ENCODE data around the gene UBE2L5.

Gene UBE2L5

DNA sequence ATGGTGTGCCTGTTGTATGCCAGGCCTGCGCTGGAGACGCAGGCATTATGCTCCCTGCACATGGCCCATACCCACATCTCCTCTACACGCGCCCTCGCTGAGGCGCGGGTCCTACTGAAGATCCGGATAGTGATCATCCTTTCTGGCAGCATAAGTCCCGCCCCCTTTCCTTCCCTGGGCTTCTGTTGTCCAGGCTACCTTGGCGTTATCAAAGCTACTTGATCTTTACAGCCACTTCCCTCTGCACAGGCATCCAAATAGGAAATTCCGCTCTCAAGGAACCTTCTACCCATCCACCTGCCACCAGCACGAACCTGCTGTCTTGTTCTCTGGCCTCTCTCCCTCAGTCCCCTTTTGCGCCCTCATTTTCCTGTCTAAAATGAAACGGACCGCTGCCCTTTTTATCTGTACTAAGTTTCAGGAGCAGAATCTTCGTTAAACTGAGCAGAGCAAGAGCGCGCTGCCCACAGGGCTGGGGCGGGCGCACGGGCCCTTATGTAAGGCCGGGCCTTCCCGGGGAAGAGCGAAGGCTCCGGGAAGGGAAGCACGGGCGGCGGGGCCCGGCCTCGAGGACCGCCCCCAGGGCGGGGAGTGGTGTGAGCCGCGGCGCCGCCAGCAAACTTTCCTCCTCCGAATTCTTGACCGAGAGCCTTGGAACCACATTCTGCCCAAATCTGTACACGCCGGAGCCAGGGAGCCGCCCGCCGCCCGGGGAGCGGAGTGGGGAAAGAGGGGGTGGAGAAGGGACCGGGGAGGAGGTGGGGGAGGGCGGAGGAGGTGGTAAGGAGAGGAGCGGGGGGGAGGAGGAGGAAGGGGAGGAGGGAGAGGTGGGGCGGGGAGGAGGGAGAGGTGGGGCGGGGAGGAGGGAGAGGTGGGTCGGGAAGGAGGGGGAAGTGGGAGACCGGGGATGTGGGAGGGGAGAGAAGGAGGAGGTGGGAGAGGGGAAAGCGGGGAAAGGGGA is 920 bp upstream of the UBE2L5 start:
- peak overlapping the region; percentile 59 to 81 (median 75) for H3K9ac ChIP-seq
- no peaks in the 10 kb centered on the region for H3K36me3 ChIP-seq
- no peaks in the 10 kb centered on the region for H4K20me1 ChIP-seq
- H3K4me2 ChIP-seq = peak overlapping the region; percentile 73 to 94 (median 83)
- peaks cover 11 to 72% (median 42%) of the 10 kb centered on the region in 10 experiments for H3K4me1 ChIP-seq
- peak overlapping the region; percentile 57 to 78 (median 66) for H3K4me3 ChIP-seq
- TF ChIP-seq Cebpa-rat (IDR thresholded peaks at IDR 0.05) = no peak
- no peaks in the 10 kb centered on the region for H3K27me3 ChIP-seq
- peak overlapping the region; percentile 44 to 75 (median 71); a peak in 21 of 22 replicates for H3K27ac ChIP-seq
- 0 out of 22 replicates have a peak, but pooled peaks cover 0 to 4% (median 0%) of the 10 kb centered on the region in 11 experiments for H3K9me3 ChIP-seq (replicated peaks in 1 of 11)

DNA sequence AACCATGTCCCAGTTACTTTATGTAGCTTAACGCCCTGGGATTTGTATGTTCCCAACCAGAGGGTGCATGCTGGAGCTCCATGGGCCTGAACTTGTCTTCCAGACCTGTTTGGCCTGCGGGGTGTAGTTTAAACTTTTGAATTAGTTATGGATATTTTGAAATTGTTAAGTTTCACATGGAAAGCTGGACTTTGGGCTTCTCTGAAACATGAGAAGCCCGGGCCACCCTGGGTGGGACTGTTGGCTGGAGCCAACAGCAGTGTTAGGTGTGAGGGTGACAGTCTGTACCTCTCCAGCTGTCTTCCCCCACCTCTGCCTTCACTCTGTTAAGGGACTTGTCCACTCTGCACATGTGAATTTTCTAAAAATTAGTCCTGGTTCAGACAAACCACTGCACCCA is 1.6 kb downstream of the UBE2L5 start:
- Histone ChIP-seq H3K9ac (no peak overlapping the region), H3K36me3 (no peaks in the 10 kb centered on the region), H3K27me3 (no peaks in the 10 kb centered on the region), H3K4me1 (peaks cover 11 to 57% (median 34%) of the 10 kb centered on the region in 10 experiments), H3K4me2 (peak overlapping the region in 8 of 11 experiments; percentile 2 to 93 (median 83); a peak in 7 of 22 replicates), H3K9me3 (replicated peaks in 1 of 11) (peaks cover 0 to 12% (median 0%) of the 10 kb centered on the region in 11 experiments; a peak in 4 of 22 replicates), H4K20me1 (no peaks in the 10 kb centered on the region), H3K27ac (no peak overlapping the region), H3K4me3 (no peak overlapping the region)
- TF ChIP-seq Cebpa-rat (IDR thresholded peaks at IDR 0.05) = no peak

DNA sequence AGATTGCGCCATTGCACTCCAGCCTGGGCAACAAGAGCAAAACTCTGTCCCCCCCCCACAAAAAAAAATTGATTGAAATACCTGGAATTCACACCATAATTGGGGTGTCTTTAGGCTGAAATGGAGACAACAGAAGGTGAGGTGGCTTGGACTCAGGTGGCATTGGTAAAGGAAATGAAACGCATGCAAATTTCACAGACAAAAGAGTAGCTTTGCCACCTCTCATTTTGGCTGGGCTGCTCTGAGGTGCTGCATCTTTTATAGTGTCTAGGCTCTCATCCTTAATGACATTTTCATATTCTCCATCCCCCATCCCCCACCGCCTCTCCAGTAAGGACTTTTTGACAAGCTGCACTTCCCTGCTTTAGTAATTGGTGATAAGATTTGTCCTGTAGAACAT is 6.9 kb downstream of the UBE2L5 start:
- Histone ChIP-seq H3K27me3 (no peaks in the 10 kb centered on the region), H3K4me3 (no peak overlapping the region), H3K27ac (no peak overlapping the region), H3K4me2 (0 out of 22 replicates have a peak overlapping the region, but pooled peaks of 1 of the 11 experiments have one; percentile 73), H3K9ac (no peak overlapping the region), H3K36me3 (no peaks in the 10 kb centered on the region), H3K9me3 (replicated peaks in 1 of 11) (peaks cover 0 to 12% (median 0%) of the 10 kb centered on the region in 11 experiments; a peak in 4 of 22 replicates), H3K4me1 (peaks cover 21 to 32% (median 26%) of the 10 kb centered on the region in 10 experiments), H4K20me1 (no peaks in the 10 kb centered on the region)
- TF ChIP-seq Cebpa-rat (IDR thresholded peaks at IDR 0.05) = no peak

DNA sequence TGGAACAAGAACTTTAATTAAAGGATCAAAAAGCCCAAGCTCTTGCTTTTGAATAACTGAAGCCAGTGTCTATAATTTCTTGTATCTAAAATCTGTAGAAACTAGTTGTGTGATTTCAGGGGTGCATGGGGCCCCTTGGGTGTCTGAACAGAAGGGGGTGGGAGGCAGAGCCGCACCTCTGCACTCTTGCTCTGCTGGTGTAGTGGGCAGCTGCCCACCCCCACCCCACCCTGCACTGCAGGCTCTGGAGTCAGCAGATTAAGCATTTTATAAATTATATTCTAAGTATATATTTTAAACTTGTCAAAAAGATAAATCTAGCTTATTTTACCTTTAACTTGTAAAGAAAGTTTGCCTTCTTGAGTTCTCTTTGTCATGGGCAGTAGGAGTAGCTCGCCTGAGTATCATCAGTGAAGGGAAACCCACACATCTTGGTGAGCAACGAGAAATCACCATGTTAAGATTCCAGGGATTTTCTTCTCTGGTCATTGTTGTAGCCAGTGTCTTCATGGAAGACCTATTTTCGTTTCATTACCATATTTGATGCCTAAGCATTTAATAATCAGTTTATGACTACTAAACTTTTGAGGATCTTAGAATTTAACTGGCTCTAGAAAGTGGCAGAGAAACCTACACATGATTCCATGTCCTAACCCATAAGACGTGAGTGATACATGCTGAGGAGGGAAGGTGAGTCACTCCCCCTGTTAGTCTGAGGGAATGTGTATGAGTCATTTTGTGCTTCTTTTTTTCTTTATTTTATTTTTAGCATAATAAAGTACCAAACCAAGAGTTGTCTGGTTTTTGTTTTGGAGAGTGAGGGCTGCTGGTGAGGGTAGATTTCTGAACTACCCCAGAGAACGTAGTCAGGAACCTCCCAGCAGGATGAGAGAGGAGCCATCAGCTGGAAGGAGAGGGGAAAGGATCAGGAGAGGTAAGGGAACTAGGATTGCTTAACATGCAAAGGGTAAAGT is 7.7 kb downstream of the UBE2L5 start:
- H3K27me3 ChIP-seq = no peaks in the 10 kb centered on the region
- peaks cover 0 to 12% (median 0%) of the 10 kb centered on the region in 11 experiments; a peak in 4 of 22 replicates for H3K9me3 ChIP-seq (replicated peaks in 1 of 11)
- no peaks in the 10 kb centered on the region for H4K20me1 ChIP-seq
- no peak overlapping the region for H3K9ac ChIP-seq
- no peaks in the 10 kb centered on the region for H3K36me3 ChIP-seq
- peak overlapping the region in 2 of 11 experiments; percentile 24 to 28; a peak in 3 of 22 replicates for H3K27ac ChIP-seq
- no peak for TF ChIP-seq Cebpa-rat (IDR thresholded peaks at IDR 0.05)
- peak overlapping the region; percentile 5 to 73 (median 50); a peak in 21 of 22 replicates for H3K4me2 ChIP-seq
- H3K4me1 ChIP-seq = peaks cover 21 to 28% (median 24%) of the 10 kb centered on the region in 10 experiments
- no peak overlapping the region for H3K4me3 ChIP-seq

DNA sequence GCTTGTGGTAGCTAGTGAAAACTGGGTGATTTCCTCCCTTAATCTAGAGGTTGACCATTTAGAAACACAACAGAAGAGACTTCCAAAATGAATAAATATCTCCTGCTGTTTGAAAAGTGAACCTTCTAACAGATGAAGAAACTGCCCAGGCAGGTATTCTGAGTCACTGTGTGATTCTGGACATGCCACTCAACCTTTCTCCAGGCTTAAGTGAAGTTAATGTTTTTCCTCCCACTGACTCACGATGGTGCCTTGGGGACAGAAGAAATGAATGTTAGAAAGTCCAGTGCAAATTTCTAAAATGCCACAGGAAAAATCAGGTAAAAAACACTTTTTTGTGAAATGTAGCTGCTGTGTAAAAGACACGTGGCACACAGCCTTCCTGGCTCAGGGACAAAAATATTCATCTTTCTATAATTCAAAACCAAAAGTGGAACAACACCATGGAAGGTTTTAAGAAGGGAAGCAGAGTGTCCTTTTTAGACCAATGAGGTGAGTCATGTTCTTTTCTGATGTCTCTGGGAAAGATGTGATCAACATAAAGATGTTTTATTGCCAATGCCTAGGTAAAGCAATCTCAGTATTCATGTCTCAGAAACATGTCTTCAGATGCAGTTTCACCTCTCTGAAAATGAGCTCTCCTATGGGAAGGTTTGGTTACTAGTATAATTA is 9.1 kb downstream of the UBE2L5 start:
- Histone ChIP-seq H3K36me3 (no peaks in the 10 kb centered on the region), H3K4me1 (peaks cover 19 to 28% (median 22%) of the 10 kb centered on the region in 10 experiments), H3K4me3 (no peak overlapping the region), H4K20me1 (no peaks in the 10 kb centered on the region), H3K9me3 (replicated peaks in 1 of 11) (peaks cover 0 to 12% (median 0%) of the 10 kb centered on the region in 11 experiments; a peak in 4 of 22 replicates), H3K27ac (no peak overlapping the region), H3K4me2 (peak overlapping the region; percentile 8 to 73 (median 50); a peak in 19 of 22 replicates), H3K27me3 (no peaks in the 10 kb centered on the region), H3K9ac (no peak overlapping the region)
- TF ChIP-seq Cebpa-rat (IDR thresholded peaks at IDR 0.05) = no peak

DNA sequence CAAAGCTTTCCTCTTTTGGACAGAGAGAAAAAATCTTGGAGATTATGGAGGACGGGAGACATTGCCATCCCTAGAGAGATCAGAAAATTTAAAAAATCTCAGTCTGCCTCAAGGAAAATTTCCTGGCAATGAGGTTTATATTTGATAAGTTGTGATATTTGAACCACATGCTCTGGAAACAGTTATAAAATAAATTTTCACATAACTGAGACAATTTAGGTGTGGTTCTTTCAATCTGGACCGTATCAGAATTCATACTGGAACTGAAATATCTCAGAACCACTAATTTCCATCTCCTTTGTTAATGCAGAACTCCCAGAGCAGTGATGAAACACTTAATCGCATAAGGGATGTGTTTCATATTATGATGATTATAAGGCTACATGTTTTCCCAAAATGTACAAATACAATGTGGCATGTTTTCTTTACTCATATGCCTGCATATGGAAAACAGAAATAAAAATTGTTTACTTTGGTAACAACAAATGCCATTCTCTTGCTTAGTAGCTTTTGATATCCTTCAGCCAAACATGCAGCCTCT is 13.7 kb downstream of the UBE2L5 start:
- Histone ChIP-seq H3K36me3 (no peaks in the 10 kb centered on the region), H3K9me3 (replicated peaks in 1 of 11) (peaks cover 0 to 14% (median 0%) of the 10 kb centered on the region in 11 experiments; a peak in 5 of 22 replicates), H3K27ac (no peak overlapping the region), H3K4me3 (no peak overlapping the region), H3K4me2 (no peak overlapping the region), H3K9ac (no peak overlapping the region), H4K20me1 (no peaks in the 10 kb centered on the region), H3K4me1 (peaks cover 9 to 22% (median 15%) of the 10 kb centered on the region in 10 experiments), H3K27me3 (no peaks in the 10 kb centered on the region)
- no peak for TF ChIP-seq Cebpa-rat (IDR thresholded peaks at IDR 0.05)

DNA sequence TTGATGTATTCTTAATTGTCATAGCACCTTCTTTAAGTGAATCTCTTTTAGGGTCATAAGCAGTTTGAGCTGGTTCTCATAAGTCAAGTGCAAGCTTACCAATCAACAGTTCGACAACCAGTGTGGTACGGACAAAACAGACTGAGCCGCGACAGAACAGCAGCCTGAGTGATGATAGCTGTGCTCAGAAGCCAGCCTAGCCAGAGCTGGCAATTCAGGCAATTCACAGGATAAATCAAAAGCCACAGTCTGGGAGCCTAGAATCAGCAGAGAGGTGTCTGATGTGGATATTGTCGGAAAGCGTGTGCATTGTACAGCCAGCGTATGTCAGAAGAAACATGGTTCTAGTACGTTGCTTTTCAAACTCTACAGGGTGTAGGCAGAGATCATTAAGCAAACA is 14.9 kb downstream of the UBE2L5 start:
- Histone ChIP-seq H4K20me1 (no peaks in the 10 kb centered on the region), H3K27ac (no peak overlapping the region), H3K36me3 (no peaks in the 10 kb centered on the region), H3K4me2 (no peak overlapping the region), H3K27me3 (no peaks in the 10 kb centered on the region), H3K9me3 (replicated peaks in 1 of 11) (peaks cover 0 to 25% (median 6%) of the 10 kb centered on the region in 11 experiments; a peak in 13 of 22 replicates), H3K4me1 (peaks cover 5 to 25% (median 17%) of the 10 kb centered on the region in 10 experiments; a peak in 17 of 20 replicates), H3K4me3 (no peak overlapping the region), H3K9ac (no peak overlapping the region)
- TF ChIP-seq Cebpa-rat (IDR thresholded peaks at IDR 0.05) = no peak

DNA sequence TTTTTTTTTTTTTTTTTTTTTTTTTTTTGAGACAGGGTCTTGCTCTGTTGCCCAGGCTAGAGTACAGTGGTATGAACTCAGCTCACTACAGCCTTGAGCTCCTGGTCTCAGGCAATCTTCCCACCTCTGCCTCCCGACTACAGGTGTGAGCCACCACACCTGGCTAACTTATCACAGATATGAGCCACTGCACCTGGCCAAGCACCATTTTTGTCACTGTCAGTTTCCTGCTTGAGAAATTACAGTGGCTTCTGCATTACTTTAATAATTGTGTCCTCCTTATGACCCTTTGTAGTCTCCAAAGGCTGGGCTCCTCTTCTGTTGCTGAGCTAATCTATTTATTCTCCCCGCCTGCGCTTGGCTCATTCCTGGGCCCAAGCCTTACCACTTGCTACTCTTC is 16.0 kb downstream of the UBE2L5 start:
- no peaks in the 10 kb centered on the region for H3K36me3 ChIP-seq
- no peaks in the 10 kb centered on the region for H4K20me1 ChIP-seq
- H3K4me2 ChIP-seq = 0 out of 22 replicates have a peak overlapping the region, but pooled peaks of 2 of the 11 experiments have one; percentile 3 to 15
- no peak for TF ChIP-seq Cebpa-rat (IDR thresholded peaks at IDR 0.05)
- H3K27me3 ChIP-seq = no peaks in the 10 kb centered on the region
- no peak overlapping the region for H3K9ac ChIP-seq
- H3K4me3 ChIP-seq = no peak overlapping the region
- H3K9me3 ChIP-seq (replicated peaks in 1 of 11) = peaks cover 0 to 29% (median 10%) of the 10 kb centered on the region in 11 experiments; a peak in 13 of 22 replicates
- peaks cover 12 to 36% (median 28%) of the 10 kb centered on the region in 10 experiments; a peak in 19 of 20 replicates for H3K4me1 ChIP-seq
- no peak overlapping the region for H3K27ac ChIP-seq

Measured in BLaER1 treated with 17β-estradiol and CSF1 and Interleukin-3, amounts not matched to agents 10 nM and 100 nM (cell line).